ENCODE data around the gene HNRNPUL1. TPM values are rescaled to one million over a fixed set of nuclear protein-coding genes. Genes with fewer than 3 reads are reported as not detected.

The HNRNPUL1 gene
- polyA plus RNA-seq, 10 donors: 141 to 171 (median 152) TPM

DNA sequence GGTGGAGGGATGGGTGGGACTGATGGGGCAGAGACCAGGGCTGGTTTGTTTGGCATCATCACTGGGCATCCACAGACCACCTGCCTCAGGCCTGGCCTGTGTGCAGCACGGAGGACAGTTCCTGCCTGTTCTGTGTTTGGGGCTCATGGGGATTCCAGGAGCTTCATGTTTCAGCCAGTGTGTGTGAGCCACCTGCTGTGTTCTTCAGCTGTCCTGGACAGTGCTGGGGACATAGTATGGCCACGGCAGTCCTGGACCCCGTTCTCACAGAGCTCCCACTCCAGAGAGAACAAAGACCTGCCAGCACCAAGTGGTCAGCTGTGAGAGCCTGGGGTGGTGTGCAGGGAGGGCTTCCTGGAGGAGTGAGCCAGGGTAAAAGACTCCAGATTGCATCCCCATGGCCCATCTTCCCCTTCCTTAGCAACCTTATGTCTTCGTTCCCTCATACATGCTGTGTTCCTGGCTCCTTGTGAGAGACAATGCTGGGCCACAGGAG, 43.8 kb downstream of the HNRNPUL1 start:
- peak in 2 of 3 donors; percentile 57 to 59 for DNase-seq

- peak; percentile 92 to 94 (median 93) for DNase-seq
Observed at GRCh38 chr19:41308450-41309179, 44.4 kb downstream of the HNRNPUL1 start.

- peak in 2 of 3 donors; percentile 38 to 52 for DNase-seq
Observed at GRCh38 chr19:41309180-41310032, 45.2 kb downstream of the HNRNPUL1 start.

DNA sequence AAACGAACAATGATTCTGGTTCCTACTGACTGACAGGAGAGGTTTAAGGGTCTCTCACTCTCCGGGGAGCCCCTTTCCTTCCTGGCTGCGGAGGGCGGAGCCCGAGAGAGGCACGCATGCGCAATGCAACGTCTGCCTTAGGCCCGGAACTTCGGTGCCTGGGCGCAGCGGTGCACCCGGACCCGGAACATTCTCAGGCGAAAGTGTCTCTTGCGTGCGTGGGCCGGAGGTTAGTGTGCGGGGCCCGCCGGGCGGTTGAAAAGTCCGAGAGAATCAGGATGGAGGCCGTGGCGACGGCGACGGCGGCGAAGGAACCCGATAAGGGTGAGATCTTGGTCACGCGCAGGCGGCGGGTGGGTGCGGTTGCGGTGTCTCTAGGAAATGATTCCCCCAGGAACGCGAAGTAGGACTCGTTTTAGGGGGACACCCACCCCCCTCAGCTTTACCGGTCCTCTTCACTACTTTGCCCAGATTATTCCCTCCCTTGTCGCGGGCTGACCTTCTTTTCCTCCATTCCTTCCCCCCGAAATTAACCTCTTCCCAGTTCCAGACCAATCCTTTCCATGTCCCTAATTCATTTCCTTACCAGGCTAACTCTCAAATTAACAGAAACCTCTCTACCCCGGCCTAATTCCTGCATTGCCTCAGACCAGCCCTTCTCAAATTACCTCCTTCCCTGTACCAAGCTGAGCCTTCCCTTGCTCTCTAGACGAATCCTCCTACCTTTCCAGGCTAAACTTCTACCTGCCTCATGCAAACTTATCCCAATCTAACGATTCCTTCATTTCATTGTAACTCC, 46.1 kb downstream of the HNRNPUL1 start, which contains the start of gene CCDC97:
Gene CCDC97, plus strand, starts transcription at position 140 of the 799 bp plus-strand sequence. Its CDS starts 139 bp downstream, at position 279.
- DNase-seq: peak; percentile 91 to 98 (median 95)

DNA sequence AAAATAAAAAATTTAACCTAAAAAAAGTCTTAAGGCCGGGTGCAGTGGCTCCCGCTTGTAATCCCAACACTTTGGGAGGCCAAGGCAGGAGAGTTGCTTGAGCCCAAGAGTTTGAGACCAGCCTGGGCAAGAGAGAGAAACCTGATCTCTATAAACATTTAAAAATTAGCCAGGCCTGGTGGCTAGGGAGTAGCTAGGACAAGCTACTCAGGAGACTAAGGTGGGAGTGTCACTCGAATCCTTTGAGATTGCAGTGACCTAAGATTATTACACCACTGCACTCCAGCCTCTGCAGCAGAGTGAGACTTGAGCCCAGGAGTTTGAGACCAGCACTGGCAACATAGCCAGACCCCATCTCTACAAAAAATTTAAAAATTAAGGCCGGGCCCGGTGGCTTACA, 46.9 kb downstream of the HNRNPUL1 start:
- no peak for DNase-seq

GRCh38 chr19:41311613-41312012, 47.4 kb downstream of the HNRNPUL1 start:
- DNase-seq: no peak

- DNase-seq: no peak
Observed at GRCh38 chr19:41316306-41316920, 52.2 kb downstream of the HNRNPUL1 start.

DNA sequence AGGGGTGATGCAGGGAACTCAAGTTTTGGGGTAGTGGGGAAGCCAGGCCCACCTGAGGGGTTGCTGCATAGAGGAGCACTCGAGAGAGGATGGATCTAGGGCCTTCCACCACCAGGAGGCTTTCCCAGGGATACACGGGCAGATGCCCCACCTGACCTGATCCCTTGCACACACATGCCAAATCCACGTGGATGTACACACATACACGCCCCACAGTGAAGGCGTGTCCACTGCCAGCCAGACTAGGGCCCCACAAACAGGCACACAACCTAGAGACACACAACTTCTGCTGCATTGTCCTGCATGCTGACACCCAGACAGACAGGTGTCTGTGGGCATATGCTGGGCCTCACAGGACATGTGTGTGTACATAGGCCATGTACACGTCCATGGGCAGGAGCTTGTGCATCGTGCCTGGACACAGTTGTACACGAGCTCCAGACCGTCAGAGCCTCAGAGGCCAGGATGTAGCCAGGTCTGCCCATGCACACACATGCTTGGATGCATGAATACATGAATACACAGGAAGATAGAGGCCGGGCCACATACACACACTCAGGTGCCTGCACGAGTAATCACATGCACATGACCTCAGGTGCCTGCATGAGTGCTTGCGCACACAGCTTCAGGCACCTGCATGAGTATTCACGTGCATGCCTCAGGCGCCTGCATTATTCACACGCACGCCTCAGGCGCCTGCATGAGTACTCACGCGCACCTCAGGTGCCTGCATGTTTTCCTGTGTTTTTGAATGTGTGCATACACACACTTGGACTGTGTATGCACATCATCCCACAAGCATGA, 54.7 kb downstream of the HNRNPUL1 start:
- DNase-seq: no peak

- no peak for DNase-seq
Observed at GRCh38 chr19:41319500-41320184, 55.5 kb downstream of the HNRNPUL1 start.

DNA sequence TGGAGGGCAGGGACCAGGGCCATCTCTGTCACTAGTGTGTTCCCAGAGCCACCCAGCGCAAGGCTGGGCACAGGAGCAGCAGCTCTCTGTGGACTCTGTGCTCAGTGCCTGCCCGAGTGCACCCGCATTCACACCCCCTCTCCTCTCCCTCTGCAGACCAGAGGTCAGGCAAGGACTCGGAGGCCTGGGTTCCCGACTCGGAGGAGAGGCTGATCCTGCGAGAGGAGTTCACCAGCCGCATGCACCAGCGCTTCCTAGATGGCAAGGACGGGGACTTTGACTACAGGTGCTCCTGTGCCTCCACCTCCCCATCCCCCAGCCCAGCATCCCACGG, 56.0 kb downstream of the HNRNPUL1 start:
- DNase-seq: no peak

DNA sequence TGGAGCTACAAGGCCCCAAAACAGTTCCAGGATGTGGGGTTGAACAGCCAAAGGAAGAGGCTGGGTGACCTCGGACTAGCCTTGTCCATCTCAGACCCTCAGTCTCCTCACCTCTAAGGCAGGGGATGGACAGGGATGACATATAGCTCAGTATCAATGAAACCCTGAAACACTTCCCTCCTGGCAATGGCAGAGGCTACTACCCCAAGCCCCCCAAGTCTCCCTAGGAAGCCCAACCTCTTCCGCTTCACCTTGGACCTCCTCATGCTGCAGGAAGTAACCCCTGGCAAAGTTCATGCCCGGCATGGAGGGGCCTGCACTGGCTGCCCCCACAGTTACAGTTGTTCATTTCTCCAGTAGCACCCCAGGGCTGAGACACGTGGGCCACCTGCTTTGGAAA, 56.4 kb downstream of the HNRNPUL1 start:
- no peak for DNase-seq

GRCh38 chr19:41321204-41321599, 57.0 kb downstream of the HNRNPUL1 start:
- no peak for DNase-seq

GRCh38 chr19:41321600-41322270, 57.6 kb downstream of the HNRNPUL1 start:
- peak in 1 of 3 donors; percentile 45 for DNase-seq

DNA sequence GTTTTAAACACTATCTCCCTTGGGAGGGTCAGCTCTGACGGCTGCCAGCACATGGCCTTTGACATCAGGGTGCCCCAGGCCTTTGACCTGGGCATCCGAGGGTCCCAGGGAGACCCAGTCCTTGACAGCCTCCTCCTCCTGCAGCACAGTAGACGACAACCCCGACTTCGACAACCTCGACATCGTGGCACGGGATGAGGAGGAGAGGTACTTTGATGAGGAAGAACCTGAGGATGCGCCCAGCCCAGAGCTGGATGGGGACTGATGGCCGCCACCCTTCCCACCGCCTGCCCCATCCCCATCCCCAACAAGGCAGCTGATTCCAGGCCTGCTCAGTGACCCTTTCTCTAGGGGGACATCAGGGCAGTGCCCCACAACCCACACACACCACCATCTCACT, 58.3 kb downstream of the HNRNPUL1 start:
- no peak for DNase-seq

DNA sequence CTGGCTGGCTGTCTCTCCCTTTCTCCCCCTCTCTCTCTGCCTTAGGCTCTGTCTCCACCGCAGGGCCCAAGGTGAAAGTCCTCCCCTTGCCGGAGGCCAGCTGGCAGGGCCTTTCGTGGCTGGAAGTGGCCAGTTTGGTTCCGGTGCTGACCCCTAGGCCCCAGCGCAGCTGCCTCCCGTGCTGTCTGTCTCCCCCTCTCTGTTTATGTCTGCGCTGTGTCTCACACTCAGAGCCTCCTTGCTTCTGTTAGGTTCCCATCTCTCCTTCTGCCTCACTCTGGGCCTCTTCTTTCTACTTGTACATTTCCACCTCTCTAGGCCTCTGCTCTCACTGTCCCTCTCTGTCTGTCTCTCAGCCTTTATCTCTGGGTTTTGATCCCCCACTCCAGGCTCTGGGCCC, 58.9 kb downstream of the HNRNPUL1 start:
- DNase-seq: peak in 1 of 3 donors; percentile 26

DNA sequence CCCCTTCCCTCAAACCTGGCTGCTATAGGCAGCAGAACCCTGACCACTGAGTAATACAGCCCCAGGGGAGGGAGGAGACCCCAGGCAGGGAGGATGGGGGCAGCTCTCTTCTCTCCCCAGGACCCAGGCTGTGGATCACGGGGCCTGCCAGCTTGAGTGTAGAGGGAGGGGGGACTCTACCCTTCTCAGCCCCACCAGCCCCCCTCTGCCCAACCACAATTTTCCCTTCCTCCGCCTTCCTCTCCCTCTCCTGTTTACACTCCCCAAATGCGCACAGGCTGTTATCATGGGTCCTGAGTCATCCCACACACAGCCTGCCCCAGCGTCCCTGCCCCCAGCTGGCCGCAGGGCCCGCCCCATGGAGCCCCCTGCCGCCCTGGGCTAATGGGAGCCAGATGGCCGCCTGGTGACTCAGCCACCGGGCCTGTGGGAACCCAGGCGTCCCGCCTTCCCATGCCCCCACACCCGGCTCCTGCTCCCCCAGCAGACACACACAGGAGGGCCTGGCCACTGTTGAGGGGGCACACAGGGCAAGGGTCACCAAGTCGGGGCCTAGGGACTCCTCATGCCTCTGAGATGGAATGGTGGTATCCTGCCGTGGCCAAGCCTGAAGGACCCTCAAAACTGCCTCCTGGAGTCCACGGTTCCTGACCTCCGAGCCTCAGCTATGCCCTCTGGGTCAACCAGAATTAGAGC, 59.4 kb downstream of the HNRNPUL1 start:
- peak in 2 of 3 donors; percentile 34 to 93 for DNase-seq

GRCh38 chr19:41324231-41324702, 60.1 kb downstream of the HNRNPUL1 start:
- no peak for DNase-seq

DNA sequence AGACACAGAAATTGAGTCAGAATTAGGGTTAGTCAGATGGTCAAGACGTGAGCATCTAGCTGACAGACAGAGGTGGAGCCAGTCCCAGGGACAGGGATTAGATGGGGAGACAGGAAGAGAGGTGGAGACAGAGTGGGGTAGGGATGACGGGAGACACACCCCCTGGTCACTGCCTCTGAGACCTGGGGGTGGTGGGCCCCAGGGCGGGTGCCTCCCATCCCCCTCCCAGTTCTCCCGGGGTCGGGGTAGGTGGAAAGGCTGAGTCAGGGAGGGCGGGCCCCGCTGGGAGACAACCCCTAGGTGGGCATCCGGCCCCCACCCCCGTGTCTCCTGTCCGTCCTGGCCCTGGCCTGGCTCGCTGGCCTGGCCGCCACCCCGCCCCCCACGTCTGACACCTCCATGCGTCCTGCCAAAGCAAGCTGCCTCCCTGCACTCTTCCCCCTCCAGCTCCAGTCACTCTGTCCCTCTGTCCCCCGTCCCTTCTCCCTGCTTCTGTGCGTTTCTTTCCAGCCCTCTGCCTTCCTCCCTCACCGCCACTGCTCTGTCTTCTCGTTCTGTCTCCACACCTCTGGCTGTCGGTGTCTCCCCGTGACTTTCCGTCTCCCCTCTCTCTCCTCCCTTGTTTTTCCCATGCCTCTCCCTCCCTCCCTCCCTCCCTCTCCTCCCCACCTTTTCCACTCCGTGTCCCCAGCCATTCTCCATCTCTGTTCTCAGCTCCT, 60.9 kb downstream of the HNRNPUL1 start:
- DNase-seq: peak in 2 of 3 donors; percentile 48 to 70
